Stimulated activated CD8-positive, alpha-beta memory T cell treated with anti-CD3 and anti-CD28 coated beads, Interleukin-15, amount 100 ng/mL, for 1 hour (primary cell): ENCODE results near the gene PTCRA.
"Not testable (repeated sequence)": the region's sequence is repeated elsewhere in the genome, so short reads cannot be mapped to it uniquely, and the experiment has no call there.

Experiments
- DNase-seq: peaks from one replicate; pipeline ENCODE4 v3.0.0-alpha.2; 2020; ENCODE audit warnings: low read depth

The PTCRA gene

DNA sequence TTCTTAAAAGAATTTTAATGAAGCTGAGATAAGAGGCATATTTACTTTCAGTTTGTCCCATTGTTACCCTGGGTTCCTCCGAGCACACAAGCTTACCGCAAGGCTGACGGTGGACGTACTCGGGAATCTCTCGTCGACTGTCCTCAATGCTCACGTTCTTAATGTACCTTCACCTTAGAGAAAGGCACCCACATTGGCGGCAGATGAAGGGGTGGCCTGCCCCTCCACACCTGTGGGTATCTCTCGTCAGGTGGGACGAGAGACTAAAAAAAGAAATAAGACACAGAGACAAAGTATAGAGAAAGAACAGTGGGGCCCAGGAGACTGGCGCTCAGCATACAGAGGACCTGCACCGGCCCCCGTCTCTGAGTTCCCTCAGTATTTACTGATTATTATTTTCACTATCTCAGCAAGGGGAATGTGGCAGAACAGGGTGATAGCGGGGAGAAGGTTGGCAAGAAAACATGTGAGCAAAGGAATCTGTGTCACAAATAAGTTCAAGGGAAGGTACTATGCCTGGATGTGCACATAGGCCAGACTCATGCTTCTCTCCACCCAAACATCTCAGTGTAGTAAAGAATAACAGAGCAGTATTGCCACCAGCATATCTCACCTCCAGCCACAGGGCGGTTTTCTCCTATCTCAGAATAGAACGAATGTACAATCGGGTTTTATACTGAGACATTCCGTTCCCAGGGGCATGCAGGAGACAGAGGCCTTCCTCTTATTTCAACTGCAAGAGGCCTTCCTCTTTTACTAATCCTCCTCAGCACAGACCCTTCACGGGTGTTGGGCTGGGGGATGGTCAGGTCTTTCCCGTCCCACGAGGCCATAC, 13.2 kb upstream of the PTCRA start:
- not testable (repeated sequence) for DNase-seq

DNA sequence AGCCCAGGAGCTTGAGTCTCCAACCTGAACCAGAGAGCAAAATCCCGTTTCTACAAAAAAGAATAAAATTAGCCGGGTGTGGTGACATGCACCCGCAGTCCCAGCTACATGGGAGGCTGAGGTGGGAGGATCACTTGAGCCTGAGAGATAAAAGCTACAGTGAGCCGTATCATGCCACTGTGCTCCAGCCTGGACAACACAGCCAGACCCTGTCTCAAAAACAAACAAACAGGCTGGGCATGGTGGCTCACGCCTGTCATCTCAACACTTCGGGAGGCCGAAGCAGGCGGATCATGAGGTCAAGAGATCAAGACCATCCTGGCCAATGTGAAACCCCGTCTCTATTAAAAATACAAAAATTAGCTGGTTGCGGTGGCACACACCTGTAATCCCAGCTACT, 11.4 kb upstream of the PTCRA start:
- DNase-seq = no peak

DNA sequence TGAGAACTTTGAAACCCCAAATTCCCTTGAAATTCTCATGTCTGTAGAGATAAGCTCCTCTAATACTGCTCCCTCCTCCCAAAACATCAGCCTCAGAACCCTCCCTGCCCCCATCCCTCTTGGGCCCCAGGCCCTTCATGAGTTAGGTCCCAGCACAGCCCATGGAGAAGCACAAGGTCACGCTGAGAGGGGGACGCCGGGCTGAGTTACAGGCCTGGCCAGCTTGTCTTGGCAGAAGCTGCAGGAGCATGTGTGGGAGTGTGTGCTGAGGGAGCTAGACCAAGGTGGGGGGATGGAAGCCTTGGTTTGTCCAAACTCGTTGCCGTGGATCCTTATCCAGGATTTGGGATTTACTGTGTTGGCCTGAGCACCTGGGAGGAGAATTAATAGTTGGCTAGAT, 8.5 kb upstream of the PTCRA start:
- DNase-seq = no peak

DNA sequence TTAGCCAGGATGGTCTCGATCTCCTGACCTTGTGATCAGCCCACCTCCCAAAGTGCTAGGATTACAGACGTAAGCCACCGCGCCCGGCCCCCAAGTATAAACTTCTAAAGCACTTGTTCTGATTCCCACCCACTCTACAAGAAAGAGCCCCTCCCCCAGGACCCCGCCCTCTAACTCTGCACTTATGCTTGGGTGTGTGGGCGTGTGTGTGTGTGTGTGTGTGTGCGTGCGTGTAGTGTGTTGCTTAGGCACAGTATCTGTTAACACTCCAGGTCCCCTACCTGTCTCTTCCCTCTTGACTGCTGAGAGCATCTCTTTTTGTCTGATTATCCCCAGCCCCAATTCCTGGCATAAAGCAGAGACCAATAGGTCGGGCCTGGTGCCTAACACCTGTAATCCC, 6.0 kb upstream of the PTCRA start:
- no peak for DNase-seq

DNA sequence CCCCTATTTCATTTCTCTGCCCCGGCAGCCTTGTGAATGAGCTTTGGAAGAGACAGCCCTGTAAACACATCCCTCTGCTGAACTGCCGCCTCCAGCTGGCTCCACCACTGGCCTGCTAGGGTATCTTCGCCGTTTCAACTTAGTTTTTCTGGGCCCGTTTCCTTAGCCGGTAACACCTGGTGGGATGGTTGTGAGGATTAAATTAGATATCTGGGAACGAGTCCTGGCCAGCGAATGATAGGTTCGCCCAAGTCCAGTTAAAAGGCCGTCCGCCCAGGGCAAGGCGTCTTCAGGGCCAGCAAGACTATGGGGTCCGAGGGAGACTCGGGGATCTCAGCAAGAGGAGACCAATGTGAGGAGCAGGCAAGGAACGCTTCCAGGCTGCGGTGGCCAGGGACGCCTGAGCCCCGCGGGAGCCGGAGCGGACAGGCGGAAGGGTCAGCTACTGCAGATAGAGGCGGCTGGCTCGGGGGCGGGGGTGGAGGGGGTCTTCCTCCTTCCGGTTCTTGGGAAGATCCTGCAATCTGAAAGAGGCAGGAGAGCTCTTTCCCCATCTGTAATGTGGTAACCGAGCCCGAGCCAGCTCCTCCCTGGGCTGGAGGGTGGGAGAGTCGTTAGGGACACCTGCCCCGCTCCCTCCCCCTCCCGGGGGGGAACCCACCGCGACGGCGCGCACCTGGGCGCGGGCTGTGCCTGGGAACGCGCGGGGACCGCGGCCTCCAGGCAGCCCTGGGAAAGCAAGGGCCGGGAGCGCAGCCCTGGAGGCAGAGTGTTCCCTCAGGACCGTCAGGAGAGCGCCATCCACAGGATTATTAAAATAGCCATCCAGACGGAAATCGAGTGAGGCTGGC, 4.5 kb upstream of the PTCRA start:
- DNase-seq = no peak

DNA sequence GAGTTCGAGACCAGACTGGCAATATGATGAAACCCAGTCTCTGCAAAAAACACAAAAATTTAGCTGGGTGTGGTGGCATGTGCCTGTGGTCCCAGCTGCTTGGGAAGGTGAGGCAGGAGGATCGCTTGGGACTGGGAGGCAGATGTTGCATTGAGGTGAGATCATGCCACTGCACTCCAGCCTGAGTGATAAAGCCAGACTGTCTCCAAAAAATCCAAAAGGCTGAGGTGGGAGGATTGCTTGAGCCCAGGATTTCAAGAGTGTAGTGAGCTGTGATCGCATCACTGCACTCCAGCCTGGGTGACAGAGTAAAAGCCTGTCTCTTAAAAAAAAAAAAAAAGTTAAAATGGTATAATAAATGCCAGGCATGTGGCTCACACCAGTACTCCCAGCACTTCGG, 1.3 kb upstream of the PTCRA start:
- no peak for DNase-seq

DNA sequence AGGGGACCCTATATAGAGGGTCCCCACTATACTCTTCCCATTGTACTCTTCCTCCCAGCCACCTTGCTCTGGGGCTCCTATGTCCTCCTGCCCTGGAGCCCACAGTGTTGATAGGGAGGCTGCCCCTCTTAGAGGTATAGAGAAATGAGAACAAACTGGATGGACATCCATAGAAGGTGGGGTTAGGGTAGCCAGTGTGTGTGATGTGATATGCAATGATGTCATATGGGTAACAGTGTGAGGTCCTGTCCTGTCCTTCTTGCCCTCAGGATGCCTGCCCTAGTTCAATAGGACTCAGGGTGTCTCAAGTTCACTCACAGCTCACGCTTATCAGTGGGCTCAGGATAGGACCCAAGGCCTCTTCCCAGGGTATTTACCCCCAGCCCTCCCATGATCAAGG, 435 bp downstream of the PTCRA start:
- DNase-seq = no peak

DNA sequence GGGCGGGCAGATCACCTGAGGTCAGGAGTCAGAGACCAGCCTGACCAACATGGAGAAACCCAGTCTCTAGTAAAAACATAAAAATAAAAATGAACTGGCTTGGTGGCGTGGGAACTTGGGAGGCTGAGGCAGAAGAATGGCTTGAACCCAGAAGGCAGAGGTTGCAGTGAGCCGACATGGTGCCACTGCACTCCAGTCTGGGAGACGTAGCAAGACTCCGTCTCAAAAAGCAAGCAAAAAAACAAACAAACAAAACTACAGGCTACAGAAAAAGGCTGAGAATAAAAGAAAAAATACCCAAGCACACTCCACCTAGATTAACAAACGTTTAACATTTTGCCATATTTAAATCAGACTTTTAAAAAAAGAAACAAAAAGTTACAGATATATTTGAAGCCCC, 5.9 kb downstream of the PTCRA start:
- no peak for DNase-seq

DNA sequence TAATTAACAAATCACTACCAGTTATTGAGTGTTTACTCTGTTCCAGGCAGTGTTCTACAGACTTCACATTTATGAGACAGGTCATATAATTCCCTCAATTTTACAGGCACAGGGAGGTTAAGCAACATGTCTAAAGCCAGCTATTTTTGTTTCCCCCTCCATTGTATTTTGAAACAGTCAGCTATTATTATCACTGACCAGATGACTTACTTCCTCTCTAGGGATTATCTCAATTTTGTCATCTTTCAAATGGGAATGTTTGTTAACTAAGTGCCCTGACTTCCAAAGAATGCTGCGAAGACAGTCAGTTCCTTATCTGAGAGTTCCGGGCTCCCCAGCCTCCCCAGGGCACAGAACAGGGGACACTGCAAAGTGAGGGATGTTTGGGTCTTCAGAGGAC, 7.8 kb downstream of the PTCRA start:
- no peak for DNase-seq

DNA sequence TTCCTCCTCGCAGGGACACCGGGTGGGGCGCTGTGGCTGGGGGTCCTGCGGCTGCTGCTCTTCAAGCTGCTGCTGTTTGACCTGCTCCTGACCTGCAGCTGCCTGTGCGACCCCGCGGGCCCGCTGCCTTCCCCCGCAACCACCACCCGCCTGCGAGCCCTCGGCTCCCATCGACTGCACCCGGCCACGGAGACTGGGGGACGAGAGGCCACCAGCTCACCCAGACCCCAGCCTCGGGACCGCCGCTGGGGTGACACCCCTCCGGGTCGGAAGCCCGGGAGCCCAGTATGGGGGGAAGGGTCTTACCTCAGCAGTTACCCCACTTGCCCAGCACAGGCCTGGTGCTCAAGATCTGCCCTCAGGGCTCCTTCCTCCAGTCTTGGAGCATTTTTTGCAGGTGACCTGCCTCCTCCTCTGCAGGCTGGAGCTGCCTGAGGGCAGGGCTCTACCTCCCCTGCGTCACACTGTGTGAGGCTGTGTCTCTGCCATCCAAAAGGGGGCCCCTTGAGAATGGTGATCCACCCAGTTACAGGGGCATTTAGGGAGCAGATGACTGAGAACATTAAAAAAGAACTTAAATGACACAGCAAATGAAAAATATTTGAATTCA, 9.5 kb downstream of the PTCRA start:
- DNase-seq = no peak

DNA sequence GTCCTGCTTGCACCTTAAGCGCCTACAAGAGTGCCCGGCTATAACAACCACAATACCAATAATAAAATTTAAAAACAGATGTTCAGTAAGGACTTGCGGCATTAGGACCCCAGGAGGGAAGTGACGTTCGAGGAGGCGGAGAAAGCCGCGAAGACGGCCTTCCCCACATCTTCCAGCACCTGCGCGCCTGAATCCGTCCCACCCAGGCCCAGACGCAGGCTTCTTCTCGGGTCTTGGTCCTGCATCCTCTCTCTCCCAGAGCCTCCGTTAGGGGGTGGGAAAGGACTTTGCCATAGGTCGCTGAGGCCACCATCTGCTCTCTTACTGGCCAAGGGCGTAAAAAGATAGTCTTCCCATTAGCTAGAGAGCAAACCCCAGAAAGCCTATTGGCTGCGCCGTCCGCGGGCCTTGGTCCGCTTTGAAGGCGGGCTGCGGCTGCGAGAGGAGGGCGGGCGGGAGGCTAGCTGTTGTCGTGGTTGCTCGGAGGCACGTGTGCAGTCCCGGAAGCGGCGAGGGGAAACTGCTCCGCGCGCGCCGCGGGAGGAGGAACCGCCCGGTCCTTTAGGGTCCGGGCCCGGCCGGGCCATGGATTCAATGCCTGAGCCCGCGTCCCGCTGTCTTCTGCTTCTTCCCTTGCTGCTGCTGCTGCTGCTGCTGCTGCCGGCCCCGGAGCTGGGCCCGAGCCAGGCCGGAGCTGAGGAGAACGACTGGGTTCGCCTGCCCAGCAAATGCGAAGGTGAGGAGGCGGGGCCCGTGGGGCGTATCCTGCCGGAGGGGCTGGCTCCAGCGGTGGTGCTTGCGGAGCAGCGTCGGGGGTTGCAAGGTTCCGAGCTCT, 13.3 kb downstream of the PTCRA start, which contains the start of gene CNPY3:
Gene CNPY3 (plus strand): TSS at position 495 of the 835 bp plus-strand sequence. CDS start 91 bp downstream, at position 586.
- peak; percentile 86 for DNase-seq

DNA sequence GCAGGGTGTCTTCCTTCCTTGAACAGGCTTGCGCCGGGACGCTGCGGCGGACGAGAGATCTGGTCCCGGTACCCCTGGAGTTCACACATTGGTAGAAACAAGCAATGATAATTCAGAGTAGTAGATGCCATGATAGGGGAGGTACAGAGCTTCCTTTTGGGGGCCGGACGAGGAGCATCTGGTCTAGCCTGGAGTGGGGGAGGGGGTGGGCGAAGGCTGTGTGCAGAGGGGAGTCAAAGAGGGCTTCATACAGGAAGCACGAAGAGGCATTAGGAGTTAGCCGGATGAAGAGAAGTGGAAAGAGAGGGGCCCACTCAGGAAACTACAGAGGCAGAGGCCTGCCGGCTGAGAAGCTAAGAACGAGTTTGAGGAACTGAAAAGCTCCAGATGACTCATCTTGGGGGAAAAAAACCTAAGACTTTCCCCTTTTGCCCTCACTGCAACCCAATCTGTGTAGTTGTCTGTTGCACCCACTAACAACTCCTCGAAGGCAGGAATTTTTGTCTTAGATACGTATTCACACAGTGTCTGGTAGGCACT, 14.0 kb downstream of the PTCRA start:
- peak; percentile 22 for DNase-seq

DNA sequence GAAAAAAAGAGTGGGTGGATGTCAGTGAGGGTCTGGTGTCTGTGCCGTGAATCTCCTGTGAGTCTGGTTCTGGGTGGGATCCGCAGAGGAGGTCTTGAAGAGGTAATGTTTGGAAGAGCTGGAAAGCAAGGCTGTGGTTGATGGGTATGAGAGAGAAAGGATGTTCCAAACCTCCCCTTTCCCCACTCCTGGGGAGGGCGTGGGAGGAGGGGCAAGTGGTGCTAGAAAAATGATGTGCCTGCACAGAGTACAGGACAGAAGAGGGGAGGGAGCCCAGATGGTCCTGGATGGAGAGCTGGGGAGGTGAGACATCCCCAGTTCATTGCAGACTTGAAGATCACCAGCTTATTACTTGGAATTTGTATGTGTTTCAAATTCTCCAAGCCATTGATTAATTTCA, 16.6 kb downstream of the PTCRA start:
- no peak for DNase-seq

DNA sequence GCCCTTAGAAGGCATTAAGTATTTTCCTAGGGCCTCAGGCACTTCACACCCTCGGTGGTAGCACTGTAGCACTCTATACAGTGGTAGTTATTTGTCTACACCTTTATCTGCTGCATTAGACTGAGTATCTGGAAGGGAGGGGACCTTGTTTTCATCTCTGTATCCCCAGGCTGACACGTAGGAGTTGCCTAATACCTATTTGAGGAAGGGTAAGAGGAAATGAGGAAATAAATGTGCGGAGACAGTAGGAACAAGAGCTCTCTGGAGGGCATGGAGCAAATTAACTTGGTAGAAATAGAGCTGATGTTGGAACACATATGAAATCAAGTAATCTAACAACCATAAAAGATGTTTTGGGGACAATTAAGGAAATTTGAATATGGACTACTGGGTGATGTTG, 17.4 kb downstream of the PTCRA start:
- DNase-seq = no peak

DNA sequence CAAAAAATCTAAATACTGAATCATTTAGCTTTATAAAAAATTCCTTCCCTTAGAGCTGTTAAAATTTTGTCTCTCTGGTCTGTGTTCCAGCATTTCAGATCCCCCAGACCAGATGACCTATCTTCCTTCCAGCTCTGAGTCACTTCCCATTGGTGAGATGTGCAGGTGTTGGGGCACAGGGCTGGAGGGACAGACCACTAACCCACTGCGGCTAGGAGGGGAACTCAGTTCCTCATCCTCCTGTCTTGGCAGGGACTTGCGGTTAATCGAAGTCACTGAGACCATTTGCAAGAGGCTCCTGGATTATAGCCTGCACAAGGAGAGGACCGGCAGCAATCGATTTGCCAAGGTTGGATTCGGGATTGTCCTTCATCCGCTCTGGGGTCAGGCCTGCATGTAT, 19.5 kb downstream of the PTCRA start:
- no peak for DNase-seq

DNA sequence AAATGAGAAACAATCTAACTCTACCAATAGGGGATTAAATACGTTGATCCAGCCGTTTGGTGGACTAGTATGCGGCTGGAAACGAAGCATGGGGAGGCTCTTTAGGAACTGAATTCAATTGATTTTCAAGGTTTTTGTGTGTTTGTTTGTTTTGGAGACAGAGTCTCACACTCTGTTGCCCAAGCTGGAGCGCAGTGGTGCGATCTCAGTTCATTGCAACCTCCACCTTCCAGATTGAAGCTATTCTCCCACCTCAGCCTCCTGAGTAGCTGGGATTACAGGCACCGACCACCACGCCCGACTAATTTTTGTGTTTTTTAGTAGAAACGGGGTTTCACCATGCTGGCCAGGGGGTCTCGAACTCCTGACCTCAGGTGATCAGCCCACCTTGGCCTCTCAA, 20.5 kb downstream of the PTCRA start:
- DNase-seq = no peak

DNA sequence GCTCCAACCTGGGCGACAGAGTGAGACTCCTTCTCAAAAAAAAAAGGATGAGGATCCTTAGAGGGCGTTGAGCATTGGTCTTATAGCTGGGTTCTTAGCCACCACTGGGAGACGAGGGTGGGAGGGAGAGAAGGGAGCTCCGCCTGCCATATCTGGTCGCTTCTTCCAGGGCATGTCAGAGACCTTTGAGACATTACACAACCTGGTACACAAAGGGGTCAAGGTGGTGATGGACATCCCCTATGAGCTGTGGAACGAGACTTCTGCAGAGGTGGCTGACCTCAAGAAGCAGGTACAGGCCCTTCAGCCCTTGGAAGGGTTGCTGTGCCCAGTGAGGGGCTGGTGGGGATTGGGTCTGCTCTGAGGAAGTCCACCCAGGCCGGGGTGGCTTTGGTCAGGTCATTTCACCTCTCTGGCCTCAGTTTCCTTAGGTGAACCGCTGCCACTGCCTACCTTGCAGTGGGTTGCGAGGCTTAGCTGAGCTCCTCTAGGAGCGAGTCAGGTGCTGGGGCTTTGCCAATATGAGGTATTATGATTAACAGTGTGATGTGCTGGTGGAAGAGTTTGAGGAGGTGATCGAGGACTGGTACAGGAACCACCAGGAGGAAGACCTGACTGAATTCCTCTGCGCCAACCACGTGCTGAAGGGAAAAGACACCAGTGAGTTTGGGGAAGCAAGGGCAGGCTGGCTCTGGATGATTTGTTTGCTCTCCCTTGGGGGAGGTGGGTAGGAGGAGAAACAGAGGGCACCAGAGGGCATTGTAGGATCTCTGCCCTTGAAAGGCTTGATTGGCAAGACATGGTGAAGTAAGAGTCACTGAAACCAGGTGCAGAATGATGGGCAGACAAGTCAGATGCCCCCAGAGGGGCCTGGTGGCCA, 21.9 kb downstream of the PTCRA start:
- no peak for DNase-seq

DNA sequence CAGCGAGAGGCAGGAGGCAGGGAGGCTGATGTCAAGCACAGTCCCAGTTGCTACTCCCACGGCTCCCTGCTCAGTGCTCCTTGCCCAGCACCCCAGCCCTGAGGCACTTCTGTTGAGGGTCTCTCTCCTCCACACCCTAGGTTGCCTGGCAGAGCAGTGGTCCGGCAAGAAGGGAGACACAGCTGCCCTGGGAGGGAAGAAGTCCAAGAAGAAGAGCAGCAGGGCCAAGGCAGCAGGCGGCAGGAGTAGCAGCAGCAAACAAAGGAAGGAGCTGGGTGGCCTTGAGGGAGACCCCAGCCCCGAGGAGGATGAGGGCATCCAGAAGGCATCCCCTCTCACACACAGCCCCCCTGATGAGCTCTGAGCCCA, 22.6 kb downstream of the PTCRA start:
- DNase-seq = no peak

DNA sequence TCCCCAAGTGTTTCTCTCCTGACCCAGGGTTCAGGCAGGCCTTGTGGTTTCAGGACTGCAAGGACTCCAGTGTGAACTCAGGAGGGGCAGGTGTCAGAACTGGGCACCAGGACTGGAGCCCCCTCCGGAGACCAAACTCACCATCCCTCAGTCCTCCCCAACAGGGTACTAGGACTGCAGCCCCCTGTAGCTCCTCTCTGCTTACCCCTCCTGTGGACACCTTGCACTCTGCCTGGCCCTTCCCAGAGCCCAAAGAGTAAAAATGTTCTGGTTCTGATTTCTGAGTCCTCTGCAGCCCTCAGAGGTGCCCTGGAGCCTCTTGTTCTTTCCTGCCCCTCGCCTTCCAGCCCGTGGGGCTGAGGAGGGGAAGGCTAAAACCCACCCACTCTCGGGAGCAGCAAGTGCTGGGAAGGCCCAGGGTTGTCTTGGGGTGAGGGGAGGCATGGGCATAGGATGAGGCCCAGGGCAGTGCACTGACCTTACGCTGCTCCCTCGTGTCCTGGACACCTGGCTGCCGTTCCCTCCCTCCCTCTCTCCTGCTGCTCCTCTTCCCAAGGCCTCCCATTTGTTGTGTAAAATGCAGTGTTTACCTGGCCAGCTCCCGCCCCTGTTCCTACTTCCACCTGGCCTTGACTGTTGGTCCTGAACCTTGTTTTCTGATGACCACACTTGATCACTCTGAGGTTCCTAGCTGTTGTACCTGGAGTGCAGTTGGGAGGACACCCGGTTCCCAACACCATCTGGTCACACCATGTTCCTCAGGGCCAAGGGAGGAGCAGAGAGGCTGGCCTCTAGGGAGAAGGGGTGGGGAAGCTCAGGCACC, 23.3 kb downstream of the PTCRA start:
- DNase-seq = no peak

DNA sequence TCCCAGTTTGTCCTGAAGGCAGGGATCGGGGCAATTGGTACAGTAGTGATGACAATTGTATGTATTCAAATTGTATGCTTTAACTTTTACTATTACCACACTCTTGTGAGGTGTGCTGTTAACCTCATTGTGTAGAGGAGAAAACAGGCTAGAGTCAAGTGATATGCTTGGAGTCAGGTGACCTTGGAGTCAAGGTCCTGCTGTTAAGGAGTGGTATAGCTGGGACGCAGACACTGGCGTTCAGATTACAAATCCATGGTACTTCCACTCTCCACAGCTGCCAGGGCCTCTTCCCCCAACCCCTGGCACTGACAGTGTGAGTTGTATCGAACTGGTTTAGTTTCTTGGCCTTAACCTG, 23.9 kb downstream of the PTCRA start:
- DNase-seq = no peak
